GM12878 (cell line): ENCODE results near the gene CACNA1H. TPM values are rescaled to one million over a fixed set of nuclear protein-coding genes. Genes with fewer than 3 reads are reported as not detected.

Experiments used
- ATAC-seq: fragments of 200-7000 bp; cut with Tn5 transposase; 3 replicates; pipeline ENCODE4 v1.9.1; 2020; ENCODE audit warnings: mild to moderate bottlenecking, moderate library complexity
- BruUV-seq: library from RNA; stranded (reverse); fragments of 400-500 nt; replicated peaks from 2 replicates; lab custom pipeline; 2021; lab: Mats Ljungman, UMichigan
- CTCF ChIA-PET: fragments of 300-600 bp; sonication (Branson Sonifier 250); formaldehyde crosslinking; extraction: SDS; loops from one replicate; lab custom pipeline; 2021; ENCODE audit warnings: inconsistent platforms; lab: Yijun Ruan, JAX
- POLR2A ChIA-PET: fragments of 350-600 bp; formaldehyde crosslinking; extraction: SDS; loops from one replicate; lab custom pipeline; 2021; ENCODE audit warnings: inconsistent platforms; lab: Charles Lee
- RAD21 ChIA-PET: fragments of 300-600 bp; sonication (Branson Sonifier 250); formaldehyde crosslinking; loops from one replicate; lab custom pipeline; 2023; ENCODE audit warnings: antibody characterized with exemption; ENCODE audit not compliant: unreplicated experiment; lab: Charles Lee
- SMC1A ChIA-PET: fragments of 300-600 bp; sonication (Branson Sonifier 250); formaldehyde crosslinking; loops from one replicate; lab custom pipeline; 2023; ENCODE audit not compliant: unreplicated experiment, uncharacterized antibody; lab: Charles Lee
- DNase-seq: peaks from one replicate; pipeline ENCODE4 v3.0.0-alpha.2; 2011; ENCODE audit warnings: low read depth, low spot score
- FAIRE-seq: peaks from 3 replicates; lab custom pipeline; 2011; peaks lifted over from hg19 to GRCh38; lab: Jason Lieb, UNC
- H2AFZ ChIP-seq: 2 replicates; pipeline ENCODE4 v1.6.0; 2011; ENCODE audit warnings: low read depth, low read length, control low read depth; ENCODE audit not compliant: control insufficient read depth
- H3K27ac ChIP-seq: 2 replicates; pipeline ENCODE4 v1.5.1; 2011; ENCODE audit warnings: control low read depth; ENCODE audit not compliant: control insufficient read depth, insufficient read depth
- H3K27me3 ChIP-seq, 2 experiments: replicated peaks in 1 of 2; 2 replicates each; pipeline versions ENCODE4 v1.6.0 to v1.6.1; 2011; ENCODE audit warnings: low read length in 1 of 2; ENCODE audit not compliant: control insufficient read depth in 2 of 2, insufficient read depth in 2 of 2
- H3K36me3 ChIP-seq, 2 experiments: 2 replicates each; pipeline ENCODE4 v1.5.1; 2011; ENCODE audit warnings: low read length in 1 of 2; ENCODE audit not compliant: control insufficient read depth in 2 of 2, insufficient read depth in 2 of 2
- H3K4me1 ChIP-seq: 2 replicates; pipeline ENCODE4 v1.6.1; 2011; ENCODE audit warnings: mild to moderate bottlenecking, low read length, moderate library complexity, mixed read lengths; ENCODE audit not compliant: control insufficient read depth, insufficient read depth
- H3K4me2 ChIP-seq: 2 replicates; pipeline ENCODE4 v1.6.0; 2011; ENCODE audit warnings: control low read depth; ENCODE audit not compliant: control insufficient read depth, insufficient read depth
- H3K4me3 ChIP-seq: fragments of 200-600 bp; sonication (generic); 2 replicates; pipeline ENCODE4 v1.5.1; 2016
- H3K79me2 ChIP-seq: 2 replicates; pipeline ENCODE4 v1.6.0; 2011; ENCODE audit warnings: low read length; ENCODE audit not compliant: control insufficient read depth, insufficient read depth
- H3K9ac ChIP-seq: 2 replicates; pipeline ENCODE4 v1.8.0; 2011; ENCODE audit warnings: low read length, control low read depth, mixed read lengths; ENCODE audit not compliant: control insufficient read depth, insufficient read depth
- H3K9me3 ChIP-seq: replicated peaks from 3 replicates; pipeline ENCODE4 v1.5.1; 2011; ENCODE audit warnings: mild to moderate bottlenecking, low read length; ENCODE audit not compliant: control insufficient read depth, insufficient read depth
- H4K20me1 ChIP-seq: 2 replicates; pipeline ENCODE4 v1.6.0; 2011; ENCODE audit not compliant: control insufficient read depth, insufficient read depth
- CREB1 ChIP-seq: IDR thresholded peaks from 2 replicates; pipeline ENCODE4 v1.6.1; 2012; ENCODE audit warnings: low read depth, mild to moderate bottlenecking, inconsistent platforms
- ETV6 ChIP-seq, 2 experiments: fragments of 450-650 bp in 1 of 2; IDR thresholded peaks in 1 of 2; conservative IDR thresholded peaks in 1 of 2; 2 replicates each; pipeline ENCODE4 v1.6.1; 2014; ENCODE audit warnings: antibody characterized with exemption in 1 of 2, borderline replicate concordance in 1 of 2, low read depth in 1 of 2, mild to moderate bottlenecking in 1 of 2, moderate library complexity in 1 of 2
- MEF2A ChIP-seq: IDR thresholded peaks from 2 replicates; pipeline ENCODE4 v1.6.1; 2011; ENCODE audit warnings: low read depth, mild to moderate bottlenecking, low read length, moderate library complexity; ENCODE audit not compliant: insufficient read depth
- NFYB ChIP-seq: IDR thresholded peaks from 2 replicates; pipeline ENCODE4 v1.6.1; 2011; ENCODE audit warnings: low read depth, mild to moderate bottlenecking, low read length, improper control_type of control experiment, moderate library complexity; ENCODE audit not compliant: insufficient read depth
- NR2F1 ChIP-seq: fragments of 450-650 bp; conservative IDR thresholded peaks from 2 replicates; pipeline ENCODE4 v1.6.1; 2017; ENCODE audit warnings: mild to moderate bottlenecking
- RFX5 ChIP-seq: IDR thresholded peaks from 2 replicates; pipeline ENCODE4 v1.6.1; 2011; ENCODE audit warnings: low read depth, low read length, improper control_type of control experiment
- SMAD5 ChIP-seq: IDR thresholded peaks from 2 replicates; pipeline ENCODE4 v1.6.1; 2016; ENCODE audit warnings: antibody characterized with exemption, low read depth
- SMARCA5 ChIP-seq: fragments of 450-650 bp; IDR thresholded peaks from 2 replicates; pipeline ENCODE4 v1.6.1; 2017; ENCODE audit warnings: mild to moderate bottlenecking
- SREBF1 ChIP-seq: IDR thresholded peaks from 2 replicates; pipeline ENCODE4 v1.6.1; 2012; ENCODE audit warnings: mild to moderate bottlenecking, low read length
- WGBS: methylation state at CpG from one replicate; pipeline ENCODE4 v1.1.6; 2016; ENCODE audit warnings: low lambda C conversion rate; ENCODE audit not compliant: insufficient replicate concordance, insufficient coverage; ENCODE audit errors: missing lambda C conversion rate; 5-methylcytosine and 5-hydroxymethylcytosine counted together
- in situ Hi-C: fragments of 300-500 bp; cut with MboI; formaldehyde crosslinking; loops from 9 replicates; pipeline ENCODE4 v1.14.3; 2018; ENCODE audit warnings: mixed read lengths
- intact Hi-C: fragments of 100-400 bp; cut with micrococcal nuclease; formaldehyde crosslinking; loops from one replicate; pipeline ENCODE4 v1.14.2; 2022; ENCODE audit not compliant: unreplicated experiment
- polyA plus RNA-seq, 11 experiments: library from polyadenylated mRNA; depleted of rRNA in 4 of 11; unstranded in 6 of 11; stranded (reverse) in 5 of 11; fragments of >200 nt; fragmentation: Nextera tagmentation in 4 of 11; fragmentation: Illumina TruSeq in 1 of 11; extraction: Ambion mirVana in 4 of 11; extraction: Trizol in 1 of 11; gene quantifications; 1 replicate in 1 of 11; 2 replicates in 10 of 11; pipeline versions ENCODE4 v1.2.1 to v1.2.3, GENCODE V29; 2011 to 2016; ENCODE audit warnings: inconsistent platforms in 2 of 11, missing spikeins in 2 of 11, low read depth in 1 of 11
- total RNA-seq, 4 experiments: library from RNA; depleted of rRNA in 3 of 4; stranded (reverse); fragments of >200 nt in 3 of 4; fragmentation: Illumina TruSeq in 1 of 4; extraction: Trizol in 1 of 4; gene quantifications; 2 replicates each; pipeline versions ENCODE4 v1.2.1 to v1.2.3, GENCODE V29; 2013 to 2021
- TF ChIP-seq, protein P1 (sequence below): fragments of 450-650 bp; IDR thresholded peaks from 2 replicates; pipeline ENCODE4 v1.6.1; 2014; ENCODE audit warnings: mild to moderate bottlenecking
- TF ChIP-seq, protein P2 (sequence below): fragments of 450-650 bp; IDR thresholded peaks from 2 replicates; pipeline ENCODE4 v1.6.1; 2017; ENCODE audit warnings: mild to moderate bottlenecking, moderate library complexity
- TF ChIP-seq, protein P3 (sequence below): fragments of 450-650 bp; IDR thresholded peaks from 2 replicates; pipeline ENCODE4 v1.6.1; 2017; ENCODE audit warnings: mild to moderate bottlenecking

Gene CACNA1H
- total and polyA plus RNA-seq, 10 of the 15 experiments (the other 5 are each of a cell fraction or from before 2014, with no cell fraction given): 0.03 to 0.54 TPM; not detected in 8

DNA sequence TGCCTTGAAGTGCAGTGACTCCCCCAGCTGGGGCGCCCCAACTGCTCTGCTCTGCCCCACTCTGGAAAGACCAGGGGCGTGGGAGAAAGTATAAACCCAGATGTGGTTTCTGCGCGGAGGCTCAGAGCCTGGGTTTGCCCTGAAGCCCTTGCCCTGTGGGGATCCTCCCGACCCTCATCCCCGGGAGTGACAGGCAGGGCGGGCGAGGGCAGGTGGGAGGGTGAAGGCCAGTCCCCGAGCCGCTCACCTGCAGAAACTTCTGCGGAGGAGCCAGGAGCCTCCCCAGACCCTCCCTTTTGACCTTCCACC, 106.8 kb downstream of the CACNA1H start:
- no peaks in the 10 kb centered on the region for H3K4me1 ChIP-seq
- in situ Hi-C loops: no loop called here
- no TSS peak for BruUV-seq

More for the DNA sequence above, 106.8 kb downstream of the CACNA1H start:
- no peaks in the 10 kb centered on the region for H3K79me2 ChIP-seq
- H3K4me3 ChIP-seq: no peak overlapping the region
- no peak overlapping the region for H3K9ac ChIP-seq
- H3K27me3 ChIP-seq: no peaks in the 10 kb centered on the region; a peak in 1 of 4 replicates
- no peak overlapping the region for H3K4me2 ChIP-seq
- H4K20me1 ChIP-seq: no peaks in the 10 kb centered on the region
- no peak overlapping the region for H3K27ac ChIP-seq
- RAD21 ChIA-PET: no interaction called here
- DNase-seq: no peak
- TF ChIP-seq ETV6 (conservative IDR thresholded peaks at IDR 0.05 in 1 of 2, IDR thresholded peaks at IDR 0.05 in 1 of 2; ENCODE audit: borderline replicate concordance in 1 of 2, low read depth in 1 of 2) (no peak), NR2F1 (no peak), SREBF1 (no peak), CREB1 (no peak), NFYB (no peak), SMARCA5 (no peak), MEF2A (no peak), RFX5 (no peak), SMAD5 (no peak)
- TF ChIP-seq, protein P1, sequence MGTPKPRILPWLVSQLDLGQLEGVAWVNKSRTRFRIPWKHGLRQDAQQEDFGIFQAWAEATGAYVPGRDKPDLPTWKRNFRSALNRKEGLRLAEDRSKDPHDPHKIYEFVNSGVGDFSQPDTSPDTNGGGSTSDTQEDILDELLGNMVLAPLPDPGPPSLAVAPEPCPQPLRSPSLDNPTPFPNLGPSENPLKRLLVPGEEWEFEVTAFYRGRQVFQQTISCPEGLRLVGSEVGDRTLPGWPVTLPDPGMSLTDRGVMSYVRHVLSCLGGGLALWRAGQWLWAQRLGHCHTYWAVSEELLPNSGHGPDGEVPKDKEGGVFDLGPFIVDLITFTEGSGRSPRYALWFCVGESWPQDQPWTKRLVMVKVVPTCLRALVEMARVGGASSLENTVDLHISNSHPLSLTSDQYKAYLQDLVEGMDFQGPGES: no peak
- TF ChIP-seq, protein P2, sequence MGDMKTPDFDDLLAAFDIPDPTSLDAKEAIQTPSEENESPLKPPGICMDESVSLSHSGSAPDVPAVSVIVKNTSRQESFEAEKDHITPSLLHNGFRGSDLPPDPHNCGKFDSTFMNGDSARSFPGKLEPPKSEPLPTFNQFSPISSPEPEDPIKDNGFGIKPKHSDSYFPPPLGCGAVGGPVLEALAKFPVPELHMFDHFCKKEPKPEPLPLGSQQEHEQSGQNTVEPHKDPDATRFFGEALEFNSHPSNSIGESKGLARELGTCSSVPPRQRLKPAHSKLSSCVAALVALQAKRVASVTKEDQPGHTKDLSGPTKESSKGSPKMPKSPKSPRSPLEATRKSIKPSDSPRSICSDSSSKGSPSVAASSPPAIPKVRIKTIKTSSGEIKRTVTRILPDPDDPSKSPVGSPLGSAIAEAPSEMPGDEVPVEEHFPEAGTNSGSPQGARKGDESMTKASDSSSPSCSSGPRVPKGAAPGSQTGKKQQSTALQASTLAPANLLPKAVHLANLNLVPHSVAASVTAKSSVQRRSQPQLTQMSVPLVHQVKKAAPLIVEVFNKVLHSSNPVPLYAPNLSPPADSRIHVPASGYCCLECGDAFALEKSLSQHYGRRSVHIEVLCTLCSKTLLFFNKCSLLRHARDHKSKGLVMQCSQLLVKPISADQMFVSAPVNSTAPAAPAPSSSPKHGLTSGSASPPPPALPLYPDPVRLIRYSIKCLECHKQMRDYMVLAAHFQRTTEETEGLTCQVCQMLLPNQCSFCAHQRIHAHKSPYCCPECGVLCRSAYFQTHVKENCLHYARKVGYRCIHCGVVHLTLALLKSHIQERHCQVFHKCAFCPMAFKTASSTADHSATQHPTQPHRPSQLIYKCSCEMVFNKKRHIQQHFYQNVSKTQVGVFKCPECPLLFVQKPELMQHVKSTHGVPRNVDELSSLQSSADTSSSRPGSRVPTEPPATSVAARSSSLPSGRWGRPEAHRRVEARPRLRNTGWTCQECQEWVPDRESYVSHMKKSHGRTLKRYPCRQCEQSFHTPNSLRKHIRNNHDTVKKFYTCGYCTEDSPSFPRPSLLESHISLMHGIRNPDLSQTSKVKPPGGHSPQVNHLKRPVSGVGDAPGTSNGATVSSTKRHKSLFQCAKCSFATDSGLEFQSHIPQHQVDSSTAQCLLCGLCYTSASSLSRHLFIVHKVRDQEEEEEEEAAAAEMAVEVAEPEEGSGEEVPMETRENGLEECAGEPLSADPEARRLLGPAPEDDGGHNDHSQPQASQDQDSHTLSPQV: no peak
- TF ChIP-seq, protein P3, sequence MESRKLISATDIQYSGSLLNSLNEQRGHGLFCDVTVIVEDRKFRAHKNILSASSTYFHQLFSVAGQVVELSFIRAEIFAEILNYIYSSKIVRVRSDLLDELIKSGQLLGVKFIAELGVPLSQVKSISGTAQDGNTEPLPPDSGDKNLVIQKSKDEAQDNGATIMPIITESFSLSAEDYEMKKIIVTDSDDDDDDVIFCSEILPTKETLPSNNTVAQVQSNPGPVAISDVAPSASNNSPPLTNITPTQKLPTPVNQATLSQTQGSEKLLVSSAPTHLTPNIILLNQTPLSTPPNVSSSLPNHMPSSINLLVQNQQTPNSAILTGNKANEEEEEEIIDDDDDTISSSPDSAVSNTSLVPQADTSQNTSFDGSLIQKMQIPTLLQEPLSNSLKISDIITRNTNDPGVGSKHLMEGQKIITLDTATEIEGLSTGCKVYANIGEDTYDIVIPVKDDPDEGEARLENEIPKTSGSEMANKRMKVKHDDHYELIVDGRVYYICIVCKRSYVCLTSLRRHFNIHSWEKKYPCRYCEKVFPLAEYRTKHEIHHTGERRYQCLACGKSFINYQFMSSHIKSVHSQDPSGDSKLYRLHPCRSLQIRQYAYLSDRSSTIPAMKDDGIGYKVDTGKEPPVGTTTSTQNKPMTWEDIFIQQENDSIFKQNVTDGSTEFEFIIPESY: no peak
- TF ChIP-seq, all 136 proteins: peak for 0
- FAIRE-seq: no peak
- intact Hi-C loops: no loop called here
- no peak for ATAC-seq
- Histone ChIP-seq H3K9me3 (no peaks in the 10 kb centered on the region), H2AFZ (no peak overlapping the region), H3K36me3 (no peaks in the 10 kb centered on the region)
- CTCF ChIA-PET: no interaction called here
- POLR2A ChIA-PET: no interaction called here
- 23% methylated on average over 11 of the region's 11 CpGs for WGBS
- SMC1A ChIA-PET: no interaction called here
